ENCODE results near the gene CDH2. TPM values are rescaled to one million over a fixed set of nuclear protein-coding genes. Genes with fewer than 3 reads are reported as not detected.

The CDH2 gene
- total and polyA plus RNA-seq, 2 experiments from 2014 or later = 103 to 165 TPM

- H3K36me3 ChIP-seq (ENCODE audit: low read depth) = no peaks in the 10 kb centered on the region
- no peaks in the 10 kb centered on the region for H3K9me3 ChIP-seq (ENCODE audit: low read depth)
- H3F3A ChIP-seq (ENCODE audit: insufficient read depth) = no peaks in the 10 kb centered on the region
- peaks cover 4% of the 10 kb centered on the region; the same call in 1 of the 2 replicates for H3K27me3 ChIP-seq (replicated peaks; ENCODE audit: insufficient read depth)
- no peak overlapping the region for H3K27ac ChIP-seq
- H2AFZ ChIP-seq = no peak overlapping the region
- TF ChIP-seq EZH2phosphoT487 (IDR thresholded peaks at IDR 0.05; ENCODE audit: insufficient read depth, low read depth) = no peak
- no peak for TF ChIP-seq EZH2 (IDR thresholded peaks at IDR 0.05; ENCODE audit: insufficient read depth, poor library complexity, severe bottlenecking)
- no peak overlapping the region for H3K4me3 ChIP-seq
- no peak for DNase-seq
- H3K4me1 ChIP-seq (ENCODE audit: insufficient read depth) = no peaks in the 10 kb centered on the region
- no peaks in the 10 kb centered on the region for H4K20me1 ChIP-seq (ENCODE audit: insufficient read depth)
- in situ Hi-C loops (cut with MboI) = no loop called here
- H3K9me2 ChIP-seq (ENCODE audit: insufficient read depth) = no peaks in the 10 kb centered on the region
- H3K9ac ChIP-seq = no peak overlapping the region
- WGBS, 2 experiments (ENCODE audit: low coverage in 1 of 2, low lambda C conversion rate in 2 of 2, missing lambda C conversion rate in 2 of 2) = 41 to 46% methylated on average over 4 of the region's 4 CpGs
- H3K79me2 ChIP-seq (ENCODE audit: insufficient read depth) = no peaks in the 10 kb centered on the region
- no peak overlapping the region for H3K4me2 ChIP-seq (ENCODE audit: unreplicated experiment)
These were observed 275.3 kb downstream of the CDH2 start for GRCh38 chr18:27901424-27902226.
